GM18861 (cell line): Measurements from ENCODE around the gene CYP20A1.
"Not testable (repeated sequence)": the region's sequence is repeated elsewhere in the genome, so short reads cannot be mapped to it uniquely, and the experiment has no call there.

ENCODE experiments used
- ATAC-seq: cut with Tn5 transposase; IDR thresholded peaks from one replicate; pipeline ENCODE4 v1.9.1; 2021; ENCODE audit not compliant: unreplicated experiment

Gene CYP20A1

GRCh38 chr2:203238704-203239526, at the start of gene CYP20A1:
TSS of gene CYP20A1 (plus strand) at chr2:203239018. CDS start at chr2:203239063, 45 bp downstream.
- peak; percentile 78 for ATAC-seq

- not testable (repeated sequence) for ATAC-seq
Measured at GRCh38 chr2:203190547-203190946, 48.3 kb upstream of the CYP20A1 start.

- ATAC-seq = not testable (repeated sequence)
Measured at GRCh38 chr2:203191026-203191425, 47.8 kb upstream of the CYP20A1 start.

GRCh38 chr2:203191961-203192360, 46.9 kb upstream of the CYP20A1 start:
- no peak for ATAC-seq

GRCh38 chr2:203195331-203196036, 43.3 kb upstream of the CYP20A1 start:
- no peak for ATAC-seq

- no peak for ATAC-seq
Measured at GRCh38 chr2:203200866-203201265, 38.0 kb upstream of the CYP20A1 start.

- no peak for ATAC-seq
Measured at GRCh38 chr2:203201426-203201825, 37.4 kb upstream of the CYP20A1 start.

- no peak for ATAC-seq
Measured at GRCh38 chr2:203209538-203209937, 29.3 kb upstream of the CYP20A1 start.

- ATAC-seq = no peak
Measured at GRCh38 chr2:203225423-203226039, 13.3 kb upstream of the CYP20A1 start.

- not testable (repeated sequence) for ATAC-seq
Measured at GRCh38 chr2:203229674-203230073, 9.1 kb upstream of the CYP20A1 start.

- no peak for ATAC-seq
Measured at GRCh38 chr2:203237346-203238238, 1.2 kb upstream of the CYP20A1 start.

- ATAC-seq = no peak
Measured at GRCh38 chr2:203238292-203238703, 520 bp upstream of the CYP20A1 start.

- no peak for ATAC-seq
Measured at GRCh38 chr2:203240491-203240890, 1.7 kb downstream of the CYP20A1 start.

- no peak for ATAC-seq
Measured at GRCh38 chr2:203242518-203242917, 3.7 kb downstream of the CYP20A1 start.

GRCh38 chr2:203246646-203247045, 7.8 kb downstream of the CYP20A1 start:
- no peak for ATAC-seq

- no peak for ATAC-seq
Measured at GRCh38 chr2:203252818-203253217, 14.0 kb downstream of the CYP20A1 start.

GRCh38 chr2:203253422-203254095, 14.7 kb downstream of the CYP20A1 start:
- not testable (repeated sequence) for ATAC-seq

GRCh38 chr2:203261326-203262159, 22.7 kb downstream of the CYP20A1 start:
- ATAC-seq = no peak

- no peak for ATAC-seq
Measured at GRCh38 chr2:203279288-203279687, 40.5 kb downstream of the CYP20A1 start.
